Choroid plexus epithelial cell (primary cell): ENCODE data around the gene UBE3D.

Source experiments
- DNase-seq: peaks from one replicate; pipeline ENCODE4 v3.0.0-alpha.2; 2010; ENCODE audit warnings: low read depth
- H3K4me3 ChIP-seq: 2 replicates; pipeline ENCODE4 v1.5.1; 2011; ENCODE audit warnings: low read depth, mild to moderate bottlenecking, control low read depth, low read length, moderate library complexity
- TF ChIP-seq, protein P1 (sequence below): conservative IDR thresholded peaks from 2 replicates; pipeline ENCODE4 v1.5.1; 2011; ENCODE audit warnings: low read depth, mild to moderate bottlenecking, control low read depth, inconsistent platforms, low read length, moderate library complexity

Gene UBE3D

GRCh38 chr6:82908661-82909060 is 157.0 kb downstream of the UBE3D start:
- TF ChIP-seq, protein P1, sequence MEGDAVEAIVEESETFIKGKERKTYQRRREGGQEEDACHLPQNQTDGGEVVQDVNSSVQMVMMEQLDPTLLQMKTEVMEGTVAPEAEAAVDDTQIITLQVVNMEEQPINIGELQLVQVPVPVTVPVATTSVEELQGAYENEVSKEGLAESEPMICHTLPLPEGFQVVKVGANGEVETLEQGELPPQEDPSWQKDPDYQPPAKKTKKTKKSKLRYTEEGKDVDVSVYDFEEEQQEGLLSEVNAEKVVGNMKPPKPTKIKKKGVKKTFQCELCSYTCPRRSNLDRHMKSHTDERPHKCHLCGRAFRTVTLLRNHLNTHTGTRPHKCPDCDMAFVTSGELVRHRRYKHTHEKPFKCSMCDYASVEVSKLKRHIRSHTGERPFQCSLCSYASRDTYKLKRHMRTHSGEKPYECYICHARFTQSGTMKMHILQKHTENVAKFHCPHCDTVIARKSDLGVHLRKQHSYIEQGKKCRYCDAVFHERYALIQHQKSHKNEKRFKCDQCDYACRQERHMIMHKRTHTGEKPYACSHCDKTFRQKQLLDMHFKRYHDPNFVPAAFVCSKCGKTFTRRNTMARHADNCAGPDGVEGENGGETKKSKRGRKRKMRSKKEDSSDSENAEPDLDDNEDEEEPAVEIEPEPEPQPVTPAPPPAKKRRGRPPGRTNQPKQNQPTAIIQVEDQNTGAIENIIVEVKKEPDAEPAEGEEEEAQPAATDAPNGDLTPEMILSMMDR: no peak
- peak; percentile 10 for DNase-seq
- H3K4me3 ChIP-seq: no peak overlapping the region

DNA sequence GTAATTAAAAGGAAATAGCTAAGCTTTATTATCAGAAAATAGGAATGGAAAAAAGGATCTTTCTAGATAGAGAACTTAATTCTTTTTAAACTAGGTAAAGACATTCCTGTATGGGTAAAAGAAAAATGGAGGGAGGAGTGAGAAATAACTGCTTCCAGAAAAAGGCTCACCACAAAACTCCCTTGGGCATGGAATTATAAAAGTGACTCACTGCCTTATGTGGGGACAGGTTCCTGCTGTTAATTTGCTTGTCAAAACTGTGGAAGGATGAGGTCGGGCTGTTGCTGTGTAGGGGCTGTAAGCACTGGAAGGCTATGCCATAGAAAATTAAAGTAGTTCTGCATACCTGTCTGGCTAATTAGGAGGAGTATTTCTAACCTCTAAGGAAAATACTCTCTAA is 158.7 kb downstream of the UBE3D start:
- TF ChIP-seq, protein P1: no peak
- peak; percentile 42 for DNase-seq
- H3K4me3 ChIP-seq: no peak overlapping the region

GRCh38 chr6:82906489-82906888 is 159.2 kb downstream of the UBE3D start:
- no peak overlapping the region for H3K4me3 ChIP-seq
- peak; percentile 48 for DNase-seq

GRCh38 chr6:82904860-82905259 is 160.8 kb downstream of the UBE3D start:
- no peak for DNase-seq
- TF ChIP-seq, protein P1: no peak
- H3K4me3 ChIP-seq: no peak overlapping the region

More at GRCh38 chr6:82906489-82906888, 159.2 kb downstream of the UBE3D start:
- TF ChIP-seq, protein P1: no peak

DNA sequence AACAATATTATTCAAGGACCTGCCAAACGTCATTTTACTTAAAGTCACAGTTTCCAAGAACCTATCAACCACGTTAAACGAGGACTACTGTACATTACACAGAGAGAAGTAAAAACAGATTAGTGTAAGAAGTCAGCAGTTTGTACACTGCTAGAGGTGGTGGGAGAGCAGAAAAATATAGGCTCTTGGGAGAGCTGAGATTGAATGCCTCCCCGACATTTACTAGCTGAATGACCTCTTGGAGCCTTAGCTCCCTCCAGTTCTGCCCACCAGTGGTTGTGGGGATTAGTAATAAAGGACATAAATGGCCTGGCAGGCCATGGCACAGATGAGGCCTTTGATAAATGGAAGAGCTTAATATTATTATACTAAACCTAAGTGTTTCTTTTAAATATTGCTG is 161.4 kb downstream of the UBE3D start:
- no peak overlapping the region for H3K4me3 ChIP-seq
- TF ChIP-seq, protein P1: no peak
- no peak for DNase-seq

DNA sequence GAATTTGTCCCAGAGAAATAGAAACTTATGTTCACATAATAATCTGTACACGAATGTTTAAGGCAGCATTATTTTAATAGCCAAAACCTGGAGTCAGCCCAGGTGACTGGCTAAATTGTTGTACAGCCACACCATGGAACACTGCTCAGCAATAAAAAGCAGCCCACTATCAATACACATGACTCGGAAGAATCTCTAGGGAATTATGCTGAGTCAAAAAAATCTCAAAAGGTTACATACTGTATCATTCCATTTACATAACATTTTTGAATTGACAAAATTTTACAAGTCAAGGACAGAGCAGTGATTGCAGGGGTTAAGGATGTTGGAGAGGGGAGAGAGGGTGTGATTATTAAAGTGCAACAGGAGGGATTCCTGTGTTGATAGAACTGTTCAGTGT is 163.4 kb downstream of the UBE3D start:
- no peak for DNase-seq
- no peak overlapping the region for H3K4me3 ChIP-seq
- TF ChIP-seq, protein P1: no peak

DNA sequence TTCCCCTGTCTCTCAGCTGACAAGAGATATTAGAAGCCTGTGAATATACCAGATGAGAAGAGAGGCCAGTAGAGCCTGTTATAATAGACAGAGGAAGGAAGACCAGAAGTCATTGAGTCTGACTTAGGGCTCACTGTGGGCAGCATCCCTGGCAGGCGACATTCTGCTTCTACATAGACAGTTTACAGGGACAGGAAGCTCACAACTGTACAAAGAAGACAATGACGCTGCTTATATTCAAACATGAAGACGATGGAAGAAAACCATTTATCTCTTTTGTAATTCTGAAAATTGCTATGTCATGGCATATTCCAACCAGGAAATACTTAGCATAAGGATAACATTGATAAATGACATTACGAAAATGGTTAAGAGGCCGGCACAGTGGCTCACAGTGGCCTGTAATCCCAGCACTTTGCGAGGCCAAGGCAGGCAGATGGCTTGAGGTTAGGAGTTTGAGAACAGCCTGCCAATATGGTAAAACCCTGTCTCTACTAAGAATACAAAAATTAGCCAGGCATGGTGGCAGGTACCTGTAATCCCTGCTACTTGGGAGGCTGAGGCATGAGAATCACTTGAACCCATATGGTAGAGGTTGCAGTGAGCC is 170.9 kb downstream of the UBE3D start:
- TF ChIP-seq, protein P1: no peak
- no peak for DNase-seq

More for the DNA sequence above, 170.9 kb downstream of the UBE3D start:
- H3K4me3 ChIP-seq: no peak overlapping the region
